HG02943 (cell line): ENCODE measurements around the gene F13A1.
"Not testable (repeated sequence)": the region's sequence is repeated elsewhere in the genome, so short reads cannot be mapped to it uniquely, and the experiment has no call there.

Experiments used
- ATAC-seq: cut with Tn5 transposase; IDR thresholded peaks from one replicate; pipeline ENCODE4 v1.9.1; 2021; ENCODE audit warnings: mild to moderate bottlenecking, low read depth, moderate library complexity; ENCODE audit not compliant: unreplicated experiment

F13A1 gene

DNA sequence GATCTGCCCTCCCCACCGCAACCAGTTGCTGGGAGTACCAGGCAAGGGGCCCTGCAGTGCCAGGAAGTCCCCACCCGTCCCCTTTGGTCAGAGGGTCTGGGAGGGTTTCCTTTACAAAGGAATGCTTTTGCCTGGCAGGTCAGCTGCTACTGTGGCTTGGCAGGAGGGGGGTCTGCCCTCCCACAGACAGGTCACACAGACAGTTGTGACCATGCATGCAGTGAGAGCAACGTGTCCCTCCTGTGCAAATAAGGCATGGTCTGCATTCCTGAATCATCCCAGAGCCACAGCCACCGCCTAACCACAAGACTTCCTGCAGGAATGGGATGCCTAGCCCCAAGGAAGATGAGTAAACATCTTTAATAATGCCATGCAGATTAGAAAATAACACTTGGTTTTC is 439 bp upstream of the F13A1 start:
- ATAC-seq, result no peak

DNA sequence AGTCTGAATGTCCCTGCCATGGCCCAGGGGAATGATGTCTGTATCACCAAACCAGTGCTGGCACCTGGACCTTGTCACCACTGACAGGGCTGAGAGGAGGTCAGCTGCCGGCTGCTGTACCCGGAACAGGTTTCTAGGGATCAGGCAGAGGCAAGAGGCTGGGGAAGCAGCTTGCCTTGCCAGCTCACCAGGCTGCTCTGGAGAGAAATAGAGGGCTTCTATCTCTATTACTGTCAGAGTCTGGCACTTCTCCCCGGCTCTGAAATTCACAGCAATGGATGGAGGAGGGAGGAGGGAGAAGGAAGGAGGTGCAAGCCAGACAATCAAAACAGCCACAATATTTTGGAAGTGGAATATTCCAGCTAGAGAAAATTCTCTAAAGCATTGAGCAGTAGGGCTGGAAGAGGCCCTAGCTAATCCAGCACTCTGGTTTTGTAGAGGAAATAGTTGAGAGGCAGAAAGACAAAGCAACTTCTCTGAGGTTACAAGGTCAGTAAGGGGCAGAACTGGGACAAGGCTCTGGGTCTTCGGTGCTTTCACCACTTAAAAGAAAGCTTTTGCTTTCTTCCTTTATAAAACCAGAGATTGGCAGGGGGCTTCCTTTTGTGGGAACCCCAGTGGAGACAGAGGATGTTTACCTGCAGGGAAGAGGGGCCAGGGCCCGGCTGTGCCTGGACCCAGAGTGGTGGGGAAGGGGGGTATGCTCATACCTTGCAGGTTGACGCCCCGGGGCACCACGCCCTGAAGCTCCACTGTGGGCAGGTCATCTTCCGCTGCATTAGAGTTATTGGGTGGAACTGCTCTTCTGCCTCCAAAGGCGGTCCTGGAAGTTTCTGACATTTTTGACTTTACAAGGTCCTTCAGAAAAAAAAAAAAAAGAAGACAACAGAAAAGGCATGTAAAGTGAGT is 2.4 kb downstream of the F13A1 start:
- no peak for ATAC-seq

DNA sequence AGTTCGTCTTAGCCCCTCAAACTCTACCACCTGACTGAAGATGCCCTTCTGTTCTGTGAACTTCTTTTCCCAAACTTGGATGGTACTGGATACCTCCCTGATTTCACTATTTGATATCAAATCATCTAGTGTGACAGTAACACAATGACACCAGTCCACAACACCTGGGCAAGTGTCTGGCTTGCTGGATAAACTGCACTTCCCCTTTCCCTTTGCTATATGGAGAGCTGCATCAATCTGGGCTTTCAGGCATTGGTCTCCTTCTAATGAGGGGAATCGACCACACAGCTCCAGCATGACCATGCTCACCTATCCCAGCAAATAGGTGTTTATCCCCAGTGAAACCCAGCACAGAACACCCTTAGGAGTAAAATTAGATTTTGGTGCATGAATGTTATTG is 3.1 kb downstream of the F13A1 start:
- ATAC-seq, result no peak

DNA sequence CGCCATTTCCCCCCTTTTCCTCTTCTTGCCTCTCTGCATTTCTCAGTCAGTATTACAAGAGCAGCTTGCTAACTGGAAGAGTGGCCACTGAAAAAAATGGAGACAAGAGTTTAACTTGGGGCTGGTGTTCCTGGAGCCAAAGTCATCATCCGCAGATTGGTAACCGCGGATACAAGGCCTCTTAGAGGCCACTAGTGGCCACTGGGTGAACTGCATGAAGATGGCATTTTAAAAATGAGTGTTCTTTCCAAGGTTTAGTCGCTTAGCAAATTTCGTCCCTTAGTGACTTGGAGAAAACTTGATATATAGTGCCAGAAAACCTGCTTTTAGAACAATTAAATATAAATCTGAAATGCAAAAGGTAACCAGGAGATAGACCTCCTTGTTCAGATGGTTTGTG is 4.8 kb downstream of the F13A1 start:
- no peak for ATAC-seq

DNA sequence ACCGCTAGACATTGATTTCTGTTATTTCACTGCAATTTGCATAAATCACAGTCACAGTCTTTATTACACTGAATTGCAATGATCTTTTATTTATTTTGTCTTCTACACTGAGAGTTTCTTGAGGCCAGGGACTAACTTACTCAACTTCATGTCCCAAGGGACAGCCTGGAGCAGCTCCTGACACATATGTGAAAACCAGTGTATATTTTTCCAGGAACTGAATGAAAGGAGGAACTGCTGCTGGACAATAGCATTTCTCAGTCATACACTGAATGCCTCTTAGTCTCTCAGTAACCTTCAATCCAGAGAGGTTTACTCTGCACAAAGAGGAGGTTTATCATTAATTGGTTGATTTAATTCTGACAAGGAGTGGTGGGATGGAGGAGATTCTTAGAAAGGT is 5.9 kb downstream of the F13A1 start:
- no peak for ATAC-seq

DNA sequence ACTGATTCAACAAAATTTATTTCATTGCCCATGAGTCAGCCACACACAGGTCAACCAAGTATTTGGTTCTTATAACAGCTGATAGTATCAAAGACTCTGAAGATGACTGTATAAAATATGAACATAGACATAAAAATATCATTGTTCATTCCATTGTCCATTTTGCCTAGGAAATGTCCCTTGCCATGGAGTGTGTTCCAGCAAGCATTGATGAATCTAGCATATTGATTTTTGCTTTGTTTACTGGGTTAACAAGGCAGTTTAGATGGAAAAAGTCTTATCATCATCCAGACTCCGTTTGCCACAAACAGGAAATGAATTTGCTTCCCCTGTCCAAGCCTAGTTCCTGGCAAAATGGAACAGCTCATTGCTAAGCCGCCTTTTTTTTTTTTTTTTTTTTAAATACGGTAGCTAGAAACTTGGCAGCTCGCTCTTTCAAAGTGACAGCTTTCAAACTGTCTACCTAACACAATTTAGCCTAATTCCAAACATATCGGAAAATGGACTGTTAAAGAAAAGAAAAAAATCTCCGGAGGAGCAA is 7.5 kb downstream of the F13A1 start:
- ATAC-seq, result no peak

DNA sequence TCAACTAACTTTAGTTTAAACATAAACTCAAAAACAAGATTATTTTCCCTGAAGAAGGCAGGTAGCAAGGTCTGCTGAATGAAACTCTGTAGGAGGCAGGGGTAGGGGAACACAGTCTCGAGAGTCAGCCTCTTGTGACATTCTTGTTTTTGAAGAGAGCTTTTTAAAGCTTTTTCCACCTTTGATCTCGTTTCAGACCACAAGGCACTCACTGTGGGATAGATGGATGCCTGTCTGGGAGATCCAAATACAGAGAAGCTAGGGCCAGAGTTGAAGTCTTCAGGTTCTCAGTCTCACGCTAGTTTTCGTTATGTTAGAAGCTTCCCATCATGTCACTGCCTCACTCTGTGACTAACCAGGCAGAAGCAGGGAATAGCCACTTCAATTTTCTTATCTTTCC is 14.9 kb downstream of the F13A1 start:
- no peak for ATAC-seq

DNA sequence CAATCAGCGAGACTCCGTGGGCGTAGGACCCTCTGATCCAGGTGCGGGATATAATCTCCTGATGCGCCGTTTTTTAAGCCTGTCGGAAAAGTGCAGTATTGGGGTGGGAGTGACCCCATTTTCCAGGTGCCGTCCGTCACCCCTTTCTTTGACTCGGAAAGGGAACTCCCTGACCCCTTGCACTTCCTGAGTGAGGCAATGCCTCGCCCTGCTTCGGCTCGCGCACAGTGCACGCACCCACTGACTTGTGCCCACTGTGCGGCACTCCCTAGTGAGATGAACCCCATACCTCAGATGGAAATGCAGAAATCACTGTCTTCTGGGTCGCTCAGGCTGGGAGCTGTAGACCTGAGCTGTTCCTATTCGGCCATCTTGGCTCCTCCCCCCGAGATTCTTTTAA is 20.1 kb downstream of the F13A1 start:
- not testable (repeated sequence) for ATAC-seq

DNA sequence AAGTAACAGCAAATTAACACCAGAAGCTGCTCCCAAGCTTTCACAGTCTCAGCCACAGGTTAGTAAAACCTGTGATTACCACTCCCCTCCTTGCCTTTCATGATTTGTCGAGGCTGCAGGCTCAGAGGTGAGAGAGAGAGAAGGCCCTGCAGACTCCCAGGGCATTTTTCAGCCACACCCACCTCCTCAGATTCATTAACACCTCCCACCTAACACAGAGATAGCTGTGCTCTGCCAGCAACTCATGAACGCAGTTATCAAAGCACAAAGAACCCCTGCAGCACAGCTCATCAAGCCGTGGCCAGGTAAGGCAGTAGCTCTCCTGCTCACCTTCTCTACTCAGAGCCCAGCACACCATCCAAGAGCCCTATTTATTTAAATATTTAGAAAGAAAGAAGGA is 27.1 kb downstream of the F13A1 start:
- no peak for ATAC-seq

DNA sequence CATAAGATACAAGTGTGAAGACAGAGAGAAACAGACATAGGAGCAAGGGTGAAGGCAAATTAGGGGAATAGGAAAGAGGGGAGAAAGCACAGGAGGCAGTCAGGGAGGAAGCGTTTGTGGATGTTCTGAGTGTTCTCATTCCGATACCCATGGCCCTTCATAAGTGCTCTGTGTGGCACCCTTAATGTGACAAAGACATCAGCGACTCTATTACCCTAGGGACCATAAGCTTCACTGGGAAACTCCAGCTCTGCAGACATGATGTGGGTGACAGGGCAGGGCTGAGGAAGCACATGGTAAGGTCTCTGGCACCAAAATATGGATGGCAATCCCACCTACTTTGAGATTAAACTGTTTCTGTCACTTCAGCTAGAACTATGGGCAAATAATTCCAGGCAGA is 33.0 kb downstream of the F13A1 start:
- ATAC-seq, result no peak

DNA sequence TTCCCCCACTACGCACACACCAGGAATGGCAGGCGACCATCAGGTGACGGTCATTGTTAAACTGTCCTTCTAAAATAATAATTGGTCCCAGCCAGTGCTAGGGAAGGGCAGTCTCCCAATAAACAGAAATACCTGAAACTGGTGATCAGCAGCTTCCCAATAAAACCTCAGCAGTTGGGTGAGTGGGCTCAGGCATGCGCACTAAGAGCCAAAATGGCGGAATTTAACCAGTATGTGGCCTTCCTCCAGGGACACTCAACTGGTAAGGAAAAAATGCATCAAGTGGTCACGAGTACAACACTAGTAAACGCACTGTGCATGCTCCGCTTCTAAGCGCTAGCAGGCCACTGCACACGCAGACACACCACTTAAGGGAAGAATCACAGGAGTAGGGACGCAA is 34.8 kb downstream of the F13A1 start:
- no peak for ATAC-seq

DNA sequence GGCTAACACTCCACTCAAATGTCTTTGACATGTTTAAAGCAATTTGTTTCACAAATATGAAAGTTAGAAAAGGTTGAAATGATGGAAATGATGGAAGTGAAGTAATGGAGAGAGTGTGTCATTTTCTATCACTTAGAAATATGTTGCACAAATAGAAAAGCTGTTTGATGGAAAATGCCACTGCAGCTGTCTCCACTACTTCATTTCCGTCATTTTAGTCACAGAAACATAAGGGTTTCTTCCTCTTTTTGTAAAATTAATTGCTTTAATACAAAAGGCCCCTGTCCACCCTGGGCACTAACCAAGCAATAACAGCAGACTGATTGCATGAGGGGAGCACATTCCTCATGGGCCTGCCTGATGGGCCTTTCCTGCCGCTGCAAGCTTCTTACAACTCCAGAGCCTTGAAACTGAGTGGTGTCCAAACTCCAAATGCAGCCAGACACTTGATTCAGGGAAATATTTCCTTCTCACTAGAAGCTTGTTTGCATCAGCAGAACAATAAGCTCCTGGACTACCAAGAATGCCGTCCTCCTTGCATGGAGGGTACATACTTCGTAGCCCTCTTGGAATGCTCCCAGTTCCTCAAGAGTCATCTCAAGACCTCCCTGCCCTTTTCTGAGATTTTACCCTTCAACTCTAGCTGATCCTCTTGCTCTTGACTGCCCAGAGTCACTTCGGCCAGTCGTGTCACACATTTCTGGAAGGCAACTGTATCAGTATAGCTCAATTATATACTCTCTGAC is 36.1 kb downstream of the F13A1 start:
- no peak for ATAC-seq

DNA sequence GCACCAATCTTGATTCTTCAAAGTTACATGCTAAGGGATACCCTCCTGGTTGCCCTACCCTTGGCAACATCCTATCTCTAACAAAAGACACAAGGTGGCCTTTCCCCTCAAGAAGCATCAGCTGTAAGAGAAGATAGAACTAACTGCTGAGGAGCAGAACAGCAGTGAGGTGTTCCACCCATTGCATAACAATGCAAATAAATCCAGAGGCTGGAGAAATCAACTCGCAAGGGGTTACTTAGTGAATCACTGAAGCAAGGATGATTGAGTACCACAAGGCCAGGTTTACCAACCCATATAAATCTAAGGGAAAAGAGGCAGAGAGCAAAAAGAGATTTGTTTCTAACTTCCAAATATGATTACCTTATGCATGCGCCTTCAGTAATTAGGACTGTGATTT is 36.7 kb downstream of the F13A1 start:
- ATAC-seq, result no peak

DNA sequence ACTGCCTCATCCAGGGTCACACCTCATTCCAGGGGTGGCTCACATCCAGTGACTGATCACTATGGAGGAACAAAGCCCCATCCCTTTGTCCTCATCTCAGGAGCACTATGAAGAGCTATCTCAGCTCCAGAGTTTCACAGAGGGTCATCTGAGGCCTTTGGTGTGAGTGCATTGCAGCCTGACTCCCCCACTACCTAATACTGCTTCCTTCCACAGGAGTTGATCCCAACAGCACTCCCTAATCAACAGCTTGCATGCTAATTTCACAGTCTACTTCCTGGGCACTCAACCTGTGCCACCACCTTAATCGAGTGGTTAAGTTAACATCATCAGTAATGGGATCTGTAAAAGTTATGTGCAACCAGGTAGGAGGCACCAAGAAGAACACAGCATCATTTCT is 37.7 kb downstream of the F13A1 start:
- ATAC-seq, result no peak

DNA sequence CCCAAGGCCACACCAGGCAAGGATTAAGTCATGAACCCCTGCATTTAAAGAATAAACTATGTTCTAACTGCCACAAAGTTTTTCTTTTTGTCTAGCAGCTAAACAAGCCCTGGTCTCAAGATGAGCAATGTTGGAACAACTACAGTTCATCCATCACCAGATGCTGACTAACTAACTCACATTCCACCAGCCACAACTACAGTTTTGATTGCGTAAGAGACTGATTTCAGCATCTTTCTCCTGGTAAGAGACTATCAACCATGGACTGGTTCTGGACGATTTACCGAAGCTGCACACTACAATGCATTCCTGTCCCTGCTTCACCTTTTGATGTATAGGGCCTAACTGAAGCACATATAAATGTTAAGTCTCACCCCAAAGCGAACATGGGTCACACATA is 43.0 kb downstream of the F13A1 start:
- ATAC-seq, result no peak

DNA sequence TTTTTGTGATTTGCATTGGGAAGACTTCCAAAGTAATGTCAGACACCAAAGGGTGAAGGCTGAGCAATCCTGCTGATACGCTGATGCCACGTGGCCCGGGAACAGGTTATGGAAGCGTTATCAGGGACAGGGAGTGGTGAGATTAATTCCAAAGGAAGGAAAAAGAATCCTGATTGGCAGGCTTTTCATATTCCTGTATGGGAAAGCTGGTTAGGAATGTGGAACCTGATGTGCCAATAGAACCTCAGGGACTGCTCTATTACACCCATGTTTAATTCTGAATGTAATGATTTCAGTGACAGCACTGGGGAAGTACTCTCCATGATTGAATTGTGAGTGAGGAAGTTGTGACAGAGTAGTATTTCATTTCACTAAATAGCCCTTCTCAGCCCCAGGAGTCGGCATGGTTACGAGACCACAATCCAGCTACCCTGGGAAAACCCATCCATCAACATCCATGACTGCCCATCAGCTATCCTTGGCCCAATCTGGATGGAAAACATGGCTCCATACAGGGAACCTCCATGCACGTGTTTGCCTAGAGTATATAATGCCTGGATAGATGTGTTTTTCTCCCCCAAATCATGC is 49.4 kb downstream of the F13A1 start:
- ATAC-seq, result no peak

DNA sequence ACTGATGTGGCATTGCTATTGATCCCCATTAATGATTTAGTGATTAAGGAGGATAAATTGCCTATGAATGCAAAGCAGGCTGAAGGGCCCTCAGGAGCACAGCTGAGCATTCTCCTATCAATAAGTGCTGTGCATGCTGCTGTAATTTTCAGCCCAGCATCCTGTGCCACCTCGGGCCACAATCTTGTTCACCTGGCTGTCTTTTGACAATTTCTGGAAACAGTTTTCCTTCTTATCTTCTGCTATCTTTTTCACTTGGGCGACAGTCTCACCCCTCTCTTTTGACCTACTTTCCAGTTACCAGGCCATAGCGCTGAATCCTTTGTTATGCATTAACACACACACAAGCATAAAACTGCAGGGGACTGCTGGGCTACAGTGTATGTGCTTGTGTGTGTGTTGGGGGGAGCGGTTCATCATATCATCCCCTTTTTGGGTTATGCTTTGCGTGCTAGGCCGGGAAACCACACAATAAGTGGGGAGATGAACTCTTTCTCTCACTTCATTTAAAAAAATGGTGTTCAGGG is 60.2 kb downstream of the F13A1 start:
- no peak for ATAC-seq

DNA sequence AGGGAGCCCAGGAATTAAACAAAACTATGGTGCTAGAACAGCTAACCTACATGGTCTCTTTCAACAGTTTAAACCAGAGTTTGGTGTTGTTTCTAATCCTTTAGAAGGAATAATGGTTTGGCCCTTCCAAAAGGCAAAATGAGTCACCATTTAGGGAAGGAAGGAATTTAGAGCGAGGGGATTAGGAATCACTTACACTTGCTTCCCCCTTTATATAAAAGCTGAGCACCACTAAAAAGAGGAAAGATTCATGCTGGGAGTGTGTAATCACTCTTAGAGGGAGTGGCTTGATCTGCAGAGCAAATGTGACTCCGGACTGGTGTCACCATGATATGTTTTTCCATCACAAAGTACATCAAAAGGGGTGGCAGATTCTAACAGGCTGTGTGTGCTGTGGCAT is 63.6 kb downstream of the F13A1 start:
- ATAC-seq, result no peak

DNA sequence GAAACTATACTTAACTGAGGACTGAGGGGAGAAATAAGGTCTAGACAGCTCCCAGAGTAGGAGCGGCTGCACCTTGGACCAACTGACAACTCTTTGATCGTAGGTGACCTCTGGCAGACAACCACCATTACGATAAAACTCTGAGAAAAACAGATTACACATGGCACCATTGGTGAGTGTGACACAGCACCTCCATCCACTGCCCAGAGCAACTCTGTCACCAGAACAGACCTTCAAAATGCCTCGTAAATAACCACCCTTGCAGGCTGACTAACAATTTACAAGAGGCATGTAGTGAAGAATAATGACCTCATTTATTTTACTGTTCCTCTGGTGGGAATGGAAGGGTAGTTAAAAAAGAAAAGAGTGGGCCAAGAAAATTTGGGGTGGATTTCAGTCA is 64.2 kb downstream of the F13A1 start:
- no peak for ATAC-seq

DNA sequence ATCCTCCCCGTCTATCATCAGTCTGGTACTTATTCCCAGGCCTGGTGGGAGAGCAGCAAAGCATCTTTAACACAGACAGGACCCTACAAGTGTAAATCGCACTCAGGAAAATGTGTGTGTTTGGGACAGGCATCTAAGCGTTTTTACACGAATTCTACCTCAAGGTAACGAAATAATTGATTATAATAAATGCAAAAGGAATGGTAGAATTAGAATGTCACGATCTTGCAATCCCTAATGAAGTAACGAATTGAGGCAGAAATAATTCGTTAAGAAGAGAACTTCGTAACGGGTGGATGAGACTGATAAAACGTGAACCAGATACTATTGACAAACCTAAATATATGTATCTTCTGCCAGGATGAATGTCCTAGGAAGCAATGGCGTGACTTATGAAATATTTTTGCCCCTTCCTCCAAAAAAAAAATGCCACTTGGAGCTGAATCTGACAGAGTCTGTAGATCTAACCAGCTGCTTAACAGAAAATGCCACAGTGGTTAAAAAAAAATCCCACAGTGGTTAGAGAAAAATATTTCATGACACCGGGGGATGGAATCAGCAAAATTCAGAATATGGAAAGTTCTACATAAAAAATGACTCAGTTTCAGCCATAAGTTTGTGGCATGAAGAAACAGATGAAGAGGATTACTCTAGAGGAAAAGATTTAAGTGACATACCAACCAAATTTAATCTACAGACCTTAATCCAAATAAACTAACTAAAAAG is 68.7 kb downstream of the F13A1 start:
- no peak for ATAC-seq
